Endothelial cell of umbilical vein (primary cell): Measurements from ENCODE around the gene ANHX. TPM values are rescaled to one million over a fixed set of nuclear protein-coding genes. Genes with fewer than 3 reads are reported as not detected.

Experiments used
- BruUV-seq: library from RNA; stranded (reverse); fragments of 400-500 nt; replicated peaks from 2 replicates; lab custom pipeline; 2021; lab: Mats Ljungman, UMichigan
- CTCF ChIA-PET: fragments of 300-600, 350-600 bp; sonication (Branson Sonifier 250); formaldehyde crosslinking; loops from one replicate; lab custom pipeline; 2021; ENCODE audit warnings: antibody characterized with exemption, inconsistent platforms; lab: Charles Lee
- POLR2A ChIA-PET: fragments of 300-600, 350-600 bp; sonication (Branson Sonifier 250); formaldehyde crosslinking; loops from one replicate; lab custom pipeline; 2021; ENCODE audit warnings: antibody characterized with exemption, inconsistent platforms; lab: Charles Lee
- DNase-seq: peaks from one replicate; pipeline ENCODE4 v3.0.0-alpha.2; 2011; ENCODE audit warnings: low read depth, low spot score
- FAIRE-seq: peaks from 2 replicates; lab custom pipeline; 2011; peaks lifted over from hg19 to GRCh38; lab: Jason Lieb, UNC
- H2AFZ ChIP-seq: 2 replicates; pipeline ENCODE4 v1.6.0; 2012; ENCODE audit warnings: low read depth, low read length, control low read depth, inconsistent platforms
- H3K27ac ChIP-seq: 2 replicates; pipeline ENCODE4 v1.5.1; 2011; ENCODE audit warnings: low read depth, mild to moderate bottlenecking, control low read depth, low read length, moderate library complexity; ENCODE audit not compliant: insufficient read depth
- H3K27me3 ChIP-seq, 2 experiments: 2 replicates each; pipeline versions ENCODE4 v1.6.0 to v1.6.1; 2011; ENCODE audit warnings: low read length in 2 of 2, mixed read lengths in 1 of 2; ENCODE audit not compliant: control insufficient read depth in 2 of 2, insufficient read depth in 2 of 2
- H3K36me3 ChIP-seq, 2 experiments: 2 replicates in 1 of 2; 3 replicates in 1 of 2; pipeline ENCODE4 v1.5.1; 2011; ENCODE audit warnings: low read length in 2 of 2, mild to moderate bottlenecking in 1 of 2, moderate library complexity in 1 of 2; ENCODE audit not compliant: control insufficient read depth in 2 of 2, insufficient read depth in 2 of 2; ENCODE audit errors: extremely low read depth in 1 of 2
- H3K4me1 ChIP-seq: 3 replicates; pipeline ENCODE4 v1.5.1; 2011; ENCODE audit warnings: mild to moderate bottlenecking, low read length; ENCODE audit not compliant: control insufficient read depth, insufficient read depth; ENCODE audit errors: extremely low read depth
- H3K4me2 ChIP-seq: 2 replicates; pipeline ENCODE4 v1.6.1; 2011; ENCODE audit warnings: low read length, control low read depth, mixed read lengths; ENCODE audit not compliant: insufficient read depth
- H3K4me3 ChIP-seq, 3 experiments: fragments of 200-600 bp in 1 of 3; sonication (generic), shearing (Covaris generic) in 1 of 3; replicated peaks in 1 of 3; 2 replicates each; pipeline ENCODE4 v1.5.1; 2011 to 2016; ENCODE audit warnings: control low read depth in 3 of 3, low read length in 3 of 3, mild to moderate bottlenecking in 2 of 3, inconsistent platforms in 1 of 3, low read depth in 1 of 3, moderate library complexity in 1 of 3; ENCODE audit not compliant: insufficient read depth in 1 of 3
- H3K79me2 ChIP-seq: 2 replicates; pipeline ENCODE4 v1.6.0; 2012; ENCODE audit warnings: low read length, inconsistent platforms; ENCODE audit not compliant: control insufficient read depth, insufficient read depth
- H3K9ac ChIP-seq: replicated peaks from 2 replicates; pipeline ENCODE3; 2011; ENCODE audit warnings: low read length, control low read depth; ENCODE audit not compliant: insufficient read depth; ENCODE audit errors: extremely low read depth
- H3K9me1 ChIP-seq: replicated peaks from 3 replicates; pipeline ENCODE4 v1.6.0; 2011; ENCODE audit warnings: mild to moderate bottlenecking, low read length; ENCODE audit not compliant: control insufficient read depth, insufficient read depth; ENCODE audit errors: extremely low read depth
- H3K9me3 ChIP-seq: replicated peaks from 2 replicates; pipeline ENCODE4 v1.5.1; 2012; ENCODE audit warnings: low read length, inconsistent platforms; ENCODE audit not compliant: control insufficient read depth, insufficient read depth
- H4K20me1 ChIP-seq: replicated peaks from 2 replicates; pipeline ENCODE3; 2011; ENCODE audit warnings: mild to moderate bottlenecking, low read length; ENCODE audit not compliant: control insufficient read depth, insufficient read depth; ENCODE audit errors: extremely low read depth
- EZH2 ChIP-seq: IDR thresholded peaks from 2 replicates; pipeline ENCODE4 v1.6.1; 2012; ENCODE audit warnings: borderline replicate concordance, low read depth, mild to moderate bottlenecking, moderate library complexity, low read length, inconsistent platforms; ENCODE audit not compliant: severe bottlenecking
- FOS ChIP-seq: IDR thresholded peaks from 2 replicates; pipeline ENCODE4 v1.6.1; 2011; ENCODE audit warnings: mild to moderate bottlenecking, low read length, moderate library complexity, borderline replicate concordance; ENCODE audit not compliant: insufficient read depth
- GATA2 ChIP-seq: IDR thresholded peaks from 2 replicates; pipeline ENCODE4 v1.7.0; 2011; ENCODE audit warnings: low read depth, mild to moderate bottlenecking, moderate library complexity, mixed read lengths, low read length; ENCODE audit not compliant: insufficient read length, insufficient read depth
- JUN ChIP-seq: IDR thresholded peaks from 2 replicates; pipeline ENCODE4 v1.6.1; 2011; ENCODE audit warnings: borderline replicate concordance, low read depth; ENCODE audit not compliant: insufficient read length, insufficient read depth
- MAX ChIP-seq: IDR thresholded peaks from 2 replicates; pipeline ENCODE4 v1.6.1; 2011; ENCODE audit not compliant: insufficient read depth, insufficient read length
- MYC ChIP-seq: IDR thresholded peaks from one replicate; pipeline ENCODE4 v1.6.1; 2011; ENCODE audit warnings: mild to moderate bottlenecking, low read depth, low read length
- POLR2A ChIP-seq: IDR thresholded peaks from 2 replicates; pipeline ENCODE4 v1.6.1; 2012; ENCODE audit warnings: low read depth, mild to moderate bottlenecking, control low read depth, low read length
- POLR2AphosphoS5 ChIP-seq: IDR thresholded peaks from 2 replicates; pipeline ENCODE4 v1.6.1; 2012; ENCODE audit warnings: low read depth, mild to moderate bottlenecking, control low read depth, low read length, moderate library complexity; ENCODE audit not compliant: insufficient read depth
- dilution Hi-C: fragments of 300-500 bp; cut with MboI; formaldehyde crosslinking; loops from one replicate; pipeline ENCODE4 v1.15.0; 2019; ENCODE audit warnings: low sequenced_read_pairs; ENCODE audit not compliant: extremely low pct_ligation_motif_present
- intact Hi-C: fragments of 100-400 bp; cut with micrococcal nuclease; formaldehyde crosslinking; loops from one replicate; pipeline ENCODE4 v1.10.0; 2022
- polyA plus RNA-seq, 4 experiments: library from polyadenylated mRNA; depleted of rRNA in 3 of 4; stranded (reverse) in 3 of 4; unstranded in 1 of 4; fragments of >200 nt; gene quantifications; 2 replicates each; pipeline versions ENCODE4 v1.2.1 to v1.2.3, GENCODE V29; 2011 to 2012; ENCODE audit warnings: missing spikeins in 1 of 4
- total RNA-seq: library from RNA; stranded (reverse); gene quantifications from 2 replicates; pipeline ENCODE4 v1.2.3, GENCODE V29; 2021
- TF ChIP-seq, protein P1 (sequence below), 2 donors: IDR thresholded peaks; 1 replicate in 1 of 2; 2 replicates in 1 of 2; pipeline ENCODE4 v1.5.1; 2011; ENCODE audit warnings: low read length in 2 of 2, mild to moderate bottlenecking in 2 of 2, moderate library complexity in 2 of 2, control low read depth in 1 of 2, inconsistent platforms in 1 of 2, low read depth in 1 of 2; ENCODE audit not compliant: insufficient read depth in 1 of 2; ENCODE audit errors: extremely low read depth in 1 of 2

Gene ANHX
- total and polyA plus RNA-seq, 2 donors (not counting 3 experiments of a cell fraction or from before 2014, with no cell fraction given) = not detected

GRCh38 chr12:133236144-133236543 lies 467 bp upstream of the ANHX start:
- Histone ChIP-seq H3K4me3 (no peak overlapping the region), H3K9me3 (no peaks in the 10 kb centered on the region), H3K9ac (no peak overlapping the region), H3K9me1 (no peaks in the 10 kb centered on the region), H3K27ac (no peak overlapping the region), H4K20me1 (no peaks in the 10 kb centered on the region), H3K79me2 (no peaks in the 10 kb centered on the region), H3K27me3 (no peaks in the 10 kb centered on the region), H3K4me2 (no peak overlapping the region), H3K36me3 (no peaks in the 10 kb centered on the region), H3K4me1 (no peaks in the 10 kb centered on the region), H2AFZ (no peak overlapping the region)
- FAIRE-seq (no peak), DNase-seq (no peak)
- intact Hi-C loops (no loop called here), dilution Hi-C loops (no loop called here)
- no peak for TF ChIP-seq JUN
- no peak for TF ChIP-seq FOS
- TF ChIP-seq GATA2 = no peak
- TF ChIP-seq, protein P1, sequence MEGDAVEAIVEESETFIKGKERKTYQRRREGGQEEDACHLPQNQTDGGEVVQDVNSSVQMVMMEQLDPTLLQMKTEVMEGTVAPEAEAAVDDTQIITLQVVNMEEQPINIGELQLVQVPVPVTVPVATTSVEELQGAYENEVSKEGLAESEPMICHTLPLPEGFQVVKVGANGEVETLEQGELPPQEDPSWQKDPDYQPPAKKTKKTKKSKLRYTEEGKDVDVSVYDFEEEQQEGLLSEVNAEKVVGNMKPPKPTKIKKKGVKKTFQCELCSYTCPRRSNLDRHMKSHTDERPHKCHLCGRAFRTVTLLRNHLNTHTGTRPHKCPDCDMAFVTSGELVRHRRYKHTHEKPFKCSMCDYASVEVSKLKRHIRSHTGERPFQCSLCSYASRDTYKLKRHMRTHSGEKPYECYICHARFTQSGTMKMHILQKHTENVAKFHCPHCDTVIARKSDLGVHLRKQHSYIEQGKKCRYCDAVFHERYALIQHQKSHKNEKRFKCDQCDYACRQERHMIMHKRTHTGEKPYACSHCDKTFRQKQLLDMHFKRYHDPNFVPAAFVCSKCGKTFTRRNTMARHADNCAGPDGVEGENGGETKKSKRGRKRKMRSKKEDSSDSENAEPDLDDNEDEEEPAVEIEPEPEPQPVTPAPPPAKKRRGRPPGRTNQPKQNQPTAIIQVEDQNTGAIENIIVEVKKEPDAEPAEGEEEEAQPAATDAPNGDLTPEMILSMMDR (IDR thresholded peaks at IDR 0.05; ENCODE audit: extremely low read depth in 1 of 2, insufficient read depth in 1 of 2, low read depth in 1 of 2, low read length in 2 of 2) = no peak
- no peak for TF ChIP-seq MYC
- TF ChIP-seq MAX = no peak
- no peak for TF ChIP-seq POLR2AphosphoS5
- no peak for TF ChIP-seq POLR2A
- TF ChIP-seq EZH2 = no peak
- no TSS peak for BruUV-seq
- CTCF ChIA-PET = no interaction called here
- POLR2A ChIA-PET = no interaction called here
